ENCODE measurements around the gene GCH1. TPM values are rescaled to one million over a fixed set of nuclear protein-coding genes. Genes with fewer than 3 reads are reported as not detected.
"Not testable (repeated sequence)": the region's sequence is repeated elsewhere in the genome, so short reads cannot be mapped to it uniquely, and the experiment has no call there.

Gene GCH1
- total RNA-seq, 1 donor from 2014 or later, result 6.4 TPM

GRCh38 chr14:54808326-54809161 is 94.1 kb downstream of the GCH1 start:
- DNase-seq (ENCODE audit: low spot score), result no peak

GRCh38 chr14:54807881-54808280 is 94.7 kb downstream of the GCH1 start:
- DNase-seq (ENCODE audit: low spot score) (no peak), ATAC-seq (no peak)
- intact Hi-C loops (cut with DNase I), result no loop called here

More at GRCh38 chr14:54808326-54809161, 94.1 kb downstream of the GCH1 start:
- intact Hi-C loops (cut with DNase I), result no loop called here
- no peak for ATAC-seq

- no peak for DNase-seq (ENCODE audit: low spot score)
- no peak for ATAC-seq
- intact Hi-C loops (cut with DNase I), result no loop called here
Observed at GRCh38 chr14:54807428-54807827, 95.2 kb downstream of the GCH1 start.

- no peak for DNase-seq (ENCODE audit: low spot score)
- intact Hi-C loops (cut with DNase I), result no loop called here
- ATAC-seq, result no peak
Observed at GRCh38 chr14:54806616-54807015, 96.0 kb downstream of the GCH1 start.

- intact Hi-C loops (cut with DNase I), result no loop called here
- peak; percentile 93 for DNase-seq (ENCODE audit: low spot score)
Observed at GRCh38 chr14:54805445-54806322, 96.9 kb downstream of the GCH1 start.

GRCh38 chr14:54805070-54805444 is 97.6 kb downstream of the GCH1 start:
- ATAC-seq, result peak; percentile 33
- intact Hi-C loops (cut with DNase I), result no loop called here

More at GRCh38 chr14:54805445-54806322, 96.9 kb downstream of the GCH1 start:
- ATAC-seq, result peak; percentile 91

GRCh38 chr14:54804538-54805041 is 98.0 kb downstream of the GCH1 start:
- ATAC-seq, result peak; percentile 14
- intact Hi-C loops (cut with DNase I), result no loop called here
- no peak for DNase-seq (ENCODE audit: low spot score)

More at GRCh38 chr14:54805070-54805444, 97.6 kb downstream of the GCH1 start:
- DNase-seq (ENCODE audit: low spot score), result no peak

GRCh38 chr14:54803926-54804537 is 98.6 kb downstream of the GCH1 start:
- intact Hi-C loops (cut with DNase I), result no loop called here
- no peak for ATAC-seq

GRCh38 chr14:54803396-54803795 is 99.2 kb downstream of the GCH1 start:
- intact Hi-C loops (cut with DNase I), result no loop called here
- ATAC-seq (no peak), DNase-seq (ENCODE audit: low spot score) (no peak)

More at GRCh38 chr14:54803926-54804537, 98.6 kb downstream of the GCH1 start:
- no peak for DNase-seq (ENCODE audit: low spot score)

- intact Hi-C loops (cut with DNase I); DNase-seq (ENCODE audit: low spot score); ATAC-seq: not testable (repeated sequence)
Observed at GRCh38 chr14:54801482-54801881, 101.1 kb downstream of the GCH1 start.

GRCh38 chr14:54798465-54799124 is 104.0 kb downstream of the GCH1 start:
- no peak for ATAC-seq
- DNase-seq (ENCODE audit: low spot score), result no peak
- intact Hi-C loops (cut with DNase I), result no loop called here

- DNase-seq (ENCODE audit: low spot score) (no peak), ATAC-seq (no peak)
- intact Hi-C loops (cut with DNase I), result no loop called here
Observed at GRCh38 chr14:54797986-54798385, 104.6 kb downstream of the GCH1 start.

GRCh38 chr14:54797556-54797955 is 105.1 kb downstream of the GCH1 start:
- no peak for ATAC-seq
- intact Hi-C loops (cut with DNase I), result no loop called here
- no peak for DNase-seq (ENCODE audit: low spot score)

GRCh38 chr14:54796961-54797360 is 105.7 kb downstream of the GCH1 start:
- no peak for DNase-seq (ENCODE audit: low spot score)
- intact Hi-C loops (cut with DNase I), result no loop called here

GRCh38 chr14:54794796-54795195 is 107.8 kb downstream of the GCH1 start:
- ATAC-seq, result no peak
- DNase-seq (ENCODE audit: low spot score), result no peak
- intact Hi-C loops (cut with DNase I), result no loop called here

More at GRCh38 chr14:54796961-54797360, 105.7 kb downstream of the GCH1 start:
- ATAC-seq, result no peak

- DNase-seq (ENCODE audit: low spot score), result no peak
- no peak for ATAC-seq
- intact Hi-C loops (cut with DNase I), result no loop called here
Observed at GRCh38 chr14:54794159-54794558, 108.5 kb downstream of the GCH1 start.

- intact Hi-C loops (cut with DNase I), result no loop called here
- ATAC-seq, result no peak
- no peak for DNase-seq (ENCODE audit: low spot score)
Observed at GRCh38 chr14:54792288-54792687, 110.3 kb downstream of the GCH1 start.
